Muscle of back (tissue), 11 donors: Measurements from ENCODE around the gene ABLIM2. TPM values are rescaled to one million over a fixed set of nuclear protein-coding genes. Genes with fewer than 3 reads are reported as not detected.

Source experiments
- DNase-seq, 3 donors: peaks; one replicate each; pipeline versions ENCODE4 v3.0.0 to v3.0.0-alpha.2; 2013
- polyA plus RNA-seq, 10 donors: library from polyadenylated mRNA; unstranded; fragments of 120-200 nt; gene quantifications; one replicate each; pipeline ENCODE4 v1.2.1, GENCODE V29; 2013; ENCODE audit not compliant: insufficient read length in 10 of 10

The ABLIM2 gene
- polyA plus RNA-seq, 10 donors: 2.5 to 20.6 (median 10.3) TPM

DNA sequence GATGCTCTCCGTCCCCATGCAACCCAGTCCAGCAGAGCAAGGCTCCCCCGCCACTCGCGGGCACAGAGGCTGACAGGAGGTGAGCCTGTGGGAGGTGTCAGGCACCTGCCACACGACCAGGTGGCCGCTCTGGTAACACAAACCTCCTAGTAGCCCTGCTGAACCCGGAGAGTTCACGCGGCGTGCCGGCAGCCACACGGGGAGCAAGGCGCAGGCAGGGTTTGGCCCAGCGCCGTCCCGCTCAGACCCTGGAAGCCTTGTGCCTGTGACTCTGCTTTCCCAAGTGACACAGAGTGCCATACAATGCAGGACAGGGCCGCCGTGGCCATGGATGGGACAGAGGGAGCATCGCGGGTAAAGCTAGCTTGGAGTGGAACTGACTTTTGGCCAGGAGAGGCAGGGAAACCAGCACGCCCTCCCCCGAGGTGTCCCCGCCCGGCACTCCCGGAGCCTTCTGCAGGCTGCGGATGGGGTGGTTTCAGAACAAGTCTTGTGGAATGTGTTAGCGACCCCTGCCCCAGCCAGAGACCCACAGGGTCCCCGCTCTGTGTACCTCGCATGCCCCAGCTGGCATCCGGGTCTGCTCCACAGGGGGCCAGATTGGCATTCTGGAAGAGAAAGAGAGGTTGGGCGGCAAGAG, 174.2 kb downstream of the ABLIM2 start:
- DNase-seq: no peak

DNA sequence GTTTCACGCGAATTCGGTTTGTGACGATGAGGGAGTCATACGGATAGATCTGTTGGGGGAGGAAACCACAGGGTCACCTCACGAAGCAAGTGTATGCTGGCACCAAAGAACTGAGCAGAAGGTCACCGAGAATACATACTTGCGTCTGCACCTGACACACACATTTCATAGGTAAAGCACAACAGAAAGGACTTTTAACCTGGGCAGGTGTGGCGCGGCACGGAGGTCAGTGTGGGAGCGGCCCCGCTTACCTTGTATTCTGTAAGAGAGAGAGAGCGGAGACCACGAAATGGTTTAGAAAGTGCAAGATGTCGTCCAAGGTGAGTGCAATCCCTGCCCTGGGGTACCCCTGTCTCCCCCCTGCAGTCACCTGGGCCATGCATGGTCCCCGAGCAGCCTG, 175.3 kb downstream of the ABLIM2 start:
- DNase-seq: no peak

DNA sequence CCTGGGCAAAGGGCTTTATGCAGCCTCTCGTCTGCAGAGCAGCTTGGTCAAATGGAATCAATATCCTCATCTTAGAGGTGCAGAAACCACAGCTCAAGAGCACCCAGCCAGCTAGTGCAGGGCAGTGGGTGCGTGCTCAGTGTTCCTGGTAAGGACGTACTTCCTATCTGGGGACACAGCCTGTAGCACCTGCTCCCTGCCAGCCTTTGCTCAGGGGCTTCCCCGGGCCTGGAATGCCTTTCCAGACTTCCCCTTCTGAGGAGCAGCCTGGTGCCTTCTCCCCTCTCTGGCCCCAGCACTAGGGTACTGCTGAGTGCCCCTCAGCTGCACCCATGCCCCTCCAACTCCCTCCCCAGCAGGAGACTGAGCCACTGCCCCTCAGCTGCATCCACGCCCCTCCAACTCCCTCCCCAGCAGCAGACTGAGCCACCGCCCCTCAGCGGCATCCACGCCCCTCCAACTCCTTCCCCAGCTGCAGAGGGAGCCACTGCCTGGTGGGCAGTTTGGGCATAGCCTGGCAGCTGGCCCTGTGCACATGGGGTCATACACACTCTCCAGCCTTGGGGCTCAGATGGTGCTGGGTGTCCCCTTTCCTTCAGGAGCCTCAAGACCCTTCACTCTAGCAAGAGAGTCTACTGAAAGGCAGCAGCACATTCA, 176.7 kb downstream of the ABLIM2 start:
- DNase-seq: no peak

DNA sequence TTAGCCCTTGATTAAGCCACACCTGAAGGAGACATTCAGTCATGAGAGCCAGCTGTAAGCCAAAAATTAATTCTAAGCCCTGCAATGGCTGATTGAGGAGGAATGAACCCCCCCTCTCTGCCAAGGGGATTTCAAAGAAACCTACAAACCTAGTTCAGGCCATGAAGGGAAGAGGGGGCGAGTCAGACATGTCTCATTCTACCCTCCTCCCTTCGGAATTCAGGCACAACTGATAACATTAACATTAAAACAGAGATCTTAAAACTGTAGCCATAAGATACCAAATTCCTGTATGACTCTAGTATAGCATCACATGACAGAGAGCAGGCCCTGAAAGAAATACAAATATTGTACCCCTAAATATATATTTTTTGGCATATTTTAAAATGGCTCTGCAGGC, 178.6 kb downstream of the ABLIM2 start:
- DNase-seq: no peak

DNA sequence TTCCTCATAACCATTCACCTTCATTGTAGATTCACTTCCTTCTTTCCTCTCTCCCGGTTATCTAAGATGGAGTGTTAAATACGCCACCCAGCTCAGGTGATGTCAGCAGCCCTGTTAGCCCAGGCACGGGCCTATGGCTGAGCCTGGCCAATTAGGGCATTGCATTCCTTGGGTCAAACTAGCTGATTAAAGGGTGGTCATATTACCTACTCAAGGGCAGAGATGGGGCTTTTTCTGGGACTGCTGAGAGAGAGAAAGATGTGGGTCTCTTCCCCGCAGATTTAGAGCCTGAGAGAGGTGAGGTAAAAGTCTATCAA, 179.0 kb downstream of the ABLIM2 start:
- DNase-seq: no peak

DNA sequence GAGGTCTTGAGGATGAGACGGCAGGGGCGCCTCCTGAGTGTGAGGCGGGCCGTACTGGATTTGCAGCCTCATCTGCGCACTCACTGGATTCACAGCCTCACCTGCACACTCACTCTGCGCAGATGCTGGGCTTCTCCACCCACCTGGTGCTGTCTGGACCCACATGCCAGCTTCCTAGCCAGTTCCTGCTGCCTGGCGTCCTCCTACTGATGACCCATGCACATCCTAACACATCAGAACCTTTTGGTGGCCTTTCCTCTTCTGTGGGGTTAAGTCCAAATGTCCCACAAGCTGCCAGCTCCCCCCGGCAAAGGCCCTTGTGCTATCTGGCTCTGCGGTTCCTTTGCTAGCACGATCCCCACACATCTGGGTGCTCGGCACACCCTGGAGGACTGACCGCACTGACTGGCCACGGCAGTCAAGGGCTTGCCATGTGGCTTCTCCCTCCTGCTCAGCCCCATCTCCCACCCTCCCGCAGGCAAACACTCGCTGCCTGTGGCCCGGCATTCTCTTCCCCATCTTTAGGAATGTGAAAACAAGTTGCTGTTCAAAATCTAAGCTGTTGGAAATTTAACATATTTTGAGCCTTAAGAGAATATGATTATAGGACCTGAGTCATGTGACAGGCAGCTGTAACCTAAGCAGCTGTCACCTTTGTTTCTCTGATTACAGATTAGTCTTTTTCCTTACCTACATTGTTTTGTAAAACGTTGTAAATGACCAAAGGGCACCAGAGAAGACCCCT, 179.5 kb downstream of the ABLIM2 start:
- no peak for DNase-seq

DNA sequence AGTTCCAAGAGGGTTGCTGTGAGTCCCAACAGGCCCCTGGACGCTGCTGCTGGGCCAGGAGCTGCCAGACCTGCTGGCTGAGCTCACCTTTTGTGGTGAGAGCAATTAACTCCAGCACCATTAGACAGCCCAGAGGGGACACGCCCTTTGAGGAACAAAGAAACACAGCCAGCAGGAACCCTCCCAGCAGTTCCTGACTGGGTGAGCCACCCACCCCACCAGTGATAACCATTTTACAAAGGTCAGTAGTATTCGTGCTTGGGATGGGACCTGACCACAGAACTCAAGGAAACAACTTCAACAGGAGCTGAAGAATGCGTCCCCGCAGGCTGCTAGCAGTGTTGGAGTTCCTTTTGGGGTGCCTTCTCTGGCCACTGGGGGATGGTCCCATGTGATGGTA, 180.1 kb downstream of the ABLIM2 start:
- DNase-seq: no peak

DNA sequence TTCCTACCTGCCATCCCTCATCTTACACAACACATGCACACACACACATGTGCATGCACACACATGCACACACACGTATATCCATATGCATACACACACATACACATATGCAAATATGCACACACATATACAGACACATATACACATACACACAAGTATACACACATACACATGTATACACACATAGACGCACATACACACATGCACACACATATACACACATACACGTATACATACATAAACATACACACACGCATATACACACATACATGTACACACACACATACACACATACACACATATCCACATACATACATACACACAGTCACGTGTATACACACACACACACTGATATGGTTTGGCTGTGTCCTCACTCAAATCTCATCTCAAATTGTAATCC, 182.0 kb downstream of the ABLIM2 start:
- no peak for DNase-seq

DNA sequence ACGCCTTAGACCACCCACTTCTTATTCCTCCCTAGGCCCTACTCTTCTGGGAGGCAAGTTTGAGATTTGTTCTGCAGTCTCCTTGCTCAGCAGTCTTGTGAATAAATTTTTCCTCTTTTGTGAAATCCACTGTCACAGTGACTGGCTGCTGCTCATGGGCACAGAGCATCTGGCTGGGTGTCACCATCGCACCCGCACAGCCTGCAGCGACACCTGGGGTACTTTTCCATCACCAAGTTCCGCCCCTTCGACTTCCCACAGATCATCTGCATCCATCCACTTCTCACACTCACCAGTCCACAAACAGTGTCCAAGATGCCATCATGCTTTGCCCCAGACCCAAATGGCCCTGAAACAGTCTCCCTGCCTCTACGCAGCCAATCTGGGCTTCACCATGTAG, 182.6 kb downstream of the ABLIM2 start:
- DNase-seq: no peak

DNA sequence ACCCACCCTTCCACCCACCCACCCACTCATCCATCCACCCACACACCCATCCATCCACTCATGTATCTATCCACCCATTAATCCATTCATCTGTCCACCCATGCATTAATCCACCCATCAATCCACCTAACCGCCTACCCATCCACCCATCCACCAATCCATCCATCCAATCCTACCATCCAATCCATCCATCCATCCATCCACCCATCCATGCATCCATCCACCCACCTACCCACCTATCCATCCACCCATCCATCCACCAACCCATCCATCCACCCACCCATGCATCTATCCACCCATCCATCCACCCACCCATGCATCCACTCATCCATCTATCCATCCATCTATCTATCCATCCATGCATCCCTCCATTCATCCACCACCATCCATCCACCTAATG, 184.2 kb downstream of the ABLIM2 start:
- DNase-seq: no peak

DNA sequence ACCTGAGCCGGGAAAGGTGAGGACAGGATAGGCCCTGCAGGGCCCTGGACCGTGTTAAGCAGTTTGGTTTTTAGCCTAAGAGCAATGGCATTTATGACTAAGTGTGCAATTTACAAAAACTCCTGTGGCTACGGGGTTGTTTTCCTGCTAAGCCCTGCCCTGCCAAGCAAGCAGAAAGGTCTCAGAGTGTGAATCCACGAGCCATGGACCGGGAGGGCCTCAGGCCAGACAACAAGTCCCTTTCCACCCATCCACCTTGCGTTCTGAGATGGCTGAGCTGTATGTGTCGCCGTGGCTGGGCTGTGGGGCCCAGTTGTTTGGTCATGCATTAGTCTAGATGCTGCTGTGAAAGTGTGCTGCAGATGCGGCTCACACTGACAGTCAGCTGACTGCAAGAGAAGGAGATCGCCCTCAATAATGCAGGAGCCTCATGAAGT, 185.1 kb downstream of the ABLIM2 start:
- DNase-seq: no peak

DNA sequence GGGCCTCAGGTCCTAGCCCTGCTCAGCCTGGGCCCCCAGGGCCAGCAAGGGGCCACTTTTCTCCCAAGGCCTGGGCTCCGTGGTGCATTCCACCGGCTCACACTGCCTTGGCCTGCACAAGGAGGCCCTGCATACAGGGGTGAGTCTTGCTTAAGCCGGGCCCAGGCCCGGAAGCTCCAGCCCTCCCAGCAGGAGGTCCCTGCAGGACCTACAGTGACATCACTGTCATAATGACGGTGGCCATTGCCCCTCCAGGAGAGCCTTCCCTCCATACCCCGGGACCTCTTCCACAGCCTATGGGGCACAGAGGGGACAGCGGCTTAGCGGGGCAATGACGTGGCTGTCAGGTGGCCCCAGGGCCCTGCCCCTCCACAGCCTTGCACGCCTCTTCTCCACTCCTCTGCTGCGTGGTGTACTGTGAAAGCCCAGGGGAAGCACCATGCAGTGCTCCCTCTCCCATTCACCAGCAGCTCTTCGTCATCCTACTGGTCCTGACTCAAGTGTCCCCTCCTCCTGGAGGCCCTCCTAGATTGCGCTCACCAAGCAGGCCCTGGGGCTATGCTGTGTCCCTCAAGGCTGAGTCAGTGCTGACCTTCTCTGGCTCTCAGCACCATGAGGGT, 186.6 kb downstream of the ABLIM2 start:
- no peak for DNase-seq

DNA sequence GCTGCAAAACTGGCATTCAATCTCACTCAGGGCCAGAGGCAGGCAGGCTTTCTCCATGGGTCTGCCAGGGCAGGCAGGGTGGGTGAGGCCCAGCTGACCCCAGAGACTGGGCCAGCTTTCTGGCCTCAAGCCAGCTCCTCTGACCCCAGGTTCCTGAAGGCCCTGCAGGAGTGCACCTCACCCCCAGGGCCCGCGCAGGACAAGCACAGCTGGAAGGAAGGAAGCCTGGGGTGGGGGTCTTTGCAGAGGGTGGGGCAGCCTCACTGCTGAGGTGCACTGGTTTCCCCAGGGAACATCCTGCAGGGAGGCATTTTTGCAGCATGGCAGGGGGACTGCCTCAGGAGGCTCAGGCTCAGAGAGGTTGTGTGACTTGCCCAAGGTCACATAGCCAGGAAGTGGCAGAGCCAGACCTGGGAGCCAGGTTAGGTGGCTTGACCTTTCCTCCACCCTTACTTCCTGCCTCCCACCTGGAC, 187.4 kb downstream of the ABLIM2 start:
- DNase-seq: no peak

DNA sequence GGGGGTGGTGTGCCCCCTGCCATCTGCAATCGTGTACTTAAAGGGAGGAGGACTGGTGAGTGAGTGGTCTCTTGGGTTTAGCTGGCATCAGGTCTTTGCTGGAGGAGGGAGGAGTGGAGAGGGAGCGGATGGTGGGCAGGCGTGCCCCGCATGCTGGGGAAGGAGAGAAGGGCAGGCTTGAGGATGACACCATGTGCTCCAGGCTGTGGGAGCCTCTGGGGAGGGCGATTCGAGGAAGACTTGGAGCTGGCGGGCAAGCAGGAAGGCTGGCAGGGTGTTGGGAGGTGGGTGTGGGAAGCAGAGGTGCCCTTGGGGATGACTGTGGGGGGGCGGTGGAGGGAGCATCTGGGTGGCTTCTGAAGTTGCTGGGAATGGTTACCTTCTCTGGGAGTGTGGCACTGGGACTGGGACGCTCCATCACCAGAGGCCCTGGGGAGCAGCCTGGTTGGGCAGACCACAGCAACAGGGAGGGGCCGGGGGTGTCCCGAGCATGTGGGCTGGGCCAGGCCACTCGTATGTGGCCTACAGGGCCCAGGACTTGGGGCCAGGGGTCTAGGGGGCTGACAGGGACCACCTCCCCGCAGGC, 188.2 kb downstream of the ABLIM2 start:
- DNase-seq: no peak

DNA sequence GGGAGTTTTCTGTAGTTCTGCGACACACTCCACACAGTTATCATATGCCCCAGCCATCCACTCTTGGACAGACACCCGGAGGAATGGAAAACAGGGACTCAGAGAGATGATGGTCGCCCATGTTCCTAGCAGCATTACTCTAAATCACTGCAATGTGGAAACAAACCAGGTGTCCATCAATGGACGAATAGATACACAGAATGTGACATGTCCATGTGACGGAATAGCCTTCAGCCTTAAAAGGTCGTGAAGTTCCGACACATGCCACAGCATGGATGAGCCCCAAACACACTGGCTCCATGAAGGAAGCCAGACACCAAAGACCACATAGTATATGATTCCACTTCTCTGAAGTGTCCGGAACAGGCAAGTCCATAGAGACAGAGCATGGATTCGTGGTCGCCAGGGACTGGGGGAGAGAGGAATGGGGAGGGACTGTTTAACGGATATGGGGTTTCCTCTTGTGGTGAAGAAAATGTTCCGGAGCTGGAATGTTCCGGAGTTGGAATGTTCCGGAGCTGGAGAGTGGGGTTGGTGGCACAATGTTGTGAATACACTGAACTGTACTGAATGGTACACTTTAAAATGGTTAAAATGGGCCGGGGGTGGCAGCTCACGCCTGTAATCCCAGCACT, 190.2 kb downstream of the ABLIM2 start:
- DNase-seq: no peak

DNA sequence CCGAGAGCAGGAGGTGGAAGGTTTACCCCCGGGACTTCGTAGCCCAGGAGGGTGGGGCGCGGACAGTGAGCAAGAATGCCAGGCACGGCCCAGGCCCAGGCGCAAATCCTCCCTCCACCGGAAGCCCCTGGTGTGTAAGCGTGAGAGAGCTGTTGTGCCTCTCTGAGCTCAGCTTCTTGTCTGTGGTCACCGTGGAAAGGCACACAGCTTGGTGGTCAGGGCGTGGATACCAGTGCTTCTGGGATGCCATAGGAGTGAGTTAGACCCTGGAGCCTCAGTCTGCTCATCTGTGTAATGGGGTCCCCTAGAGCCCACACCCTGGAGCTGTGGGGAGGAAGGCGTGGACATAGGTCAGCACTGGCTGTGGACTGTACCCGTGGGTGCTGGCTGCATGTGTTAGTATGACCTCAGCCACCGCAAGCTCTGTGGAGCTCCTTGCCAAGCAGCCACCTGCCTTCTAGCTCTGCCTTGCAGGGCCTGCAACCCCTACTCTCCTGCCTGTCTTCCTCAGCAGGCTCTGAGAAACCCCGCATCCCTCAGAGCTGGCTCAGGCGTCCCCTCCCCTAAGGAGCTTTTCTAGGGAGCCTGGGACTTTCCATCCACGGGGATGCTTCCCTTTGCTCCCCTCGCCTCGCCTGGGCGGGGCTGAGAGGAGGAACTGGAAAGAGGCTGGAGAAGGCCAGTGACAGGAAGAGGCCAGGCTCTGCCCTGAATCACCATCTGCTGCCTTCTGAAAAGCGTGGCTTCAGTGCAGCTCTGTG, 190.9 kb downstream of the ABLIM2 start:
- no peak for DNase-seq

DNA sequence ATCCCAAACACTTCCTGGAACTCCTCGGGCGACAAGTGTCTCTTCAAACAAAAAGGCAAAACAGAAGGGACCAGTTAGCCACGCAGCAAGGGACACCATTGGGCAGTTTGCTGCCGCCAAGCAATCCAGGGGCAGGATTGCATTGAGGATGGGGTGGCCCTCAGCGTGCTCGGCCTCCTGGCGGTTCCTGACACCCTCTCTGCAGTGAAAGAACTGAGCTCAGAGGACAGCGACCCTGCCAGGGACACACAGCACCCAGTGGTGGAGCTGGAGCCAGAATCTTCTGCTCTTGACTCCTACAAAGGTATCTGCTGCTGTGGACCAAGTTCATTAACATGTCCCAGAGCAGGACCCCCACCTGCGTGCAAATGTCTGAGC, 191.6 kb downstream of the ABLIM2 start:
- no peak for DNase-seq

DNA sequence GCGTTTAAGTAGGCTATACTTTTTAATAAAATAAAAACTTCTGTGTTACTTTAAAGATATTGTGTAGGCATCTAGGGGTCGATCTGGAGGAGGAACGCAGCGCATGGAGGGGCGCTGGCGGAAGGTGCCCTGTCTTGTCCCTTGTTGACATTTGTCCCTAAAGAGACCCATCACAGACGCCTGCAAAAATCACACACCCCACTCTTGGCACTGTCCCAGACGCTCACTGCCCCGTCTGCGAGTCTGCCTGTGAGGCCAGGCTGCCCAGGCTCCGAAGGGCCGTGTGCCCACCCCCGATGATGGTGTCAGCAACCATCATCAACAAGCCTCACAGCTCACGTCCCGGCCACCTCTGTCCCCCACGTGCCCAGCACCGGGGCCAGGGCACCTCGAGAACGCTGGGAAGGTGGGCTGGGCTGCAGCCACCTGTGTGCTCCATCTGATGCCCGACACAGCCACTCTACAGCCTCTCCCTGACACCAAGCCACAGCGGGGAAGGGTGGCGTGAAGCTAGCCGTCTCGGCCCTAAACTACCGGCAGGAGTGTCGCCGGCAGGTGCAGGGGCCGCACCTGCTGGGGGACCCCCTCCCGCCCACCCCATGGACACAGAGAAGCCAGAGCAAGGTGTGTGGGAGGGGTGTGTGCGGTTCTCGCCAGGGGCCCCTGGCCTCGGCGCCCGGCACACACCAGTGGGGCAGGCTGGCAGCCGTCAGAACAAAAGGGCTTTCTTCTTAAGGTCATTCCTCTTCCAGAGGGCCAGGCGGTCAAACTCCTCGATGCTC, 192.1 kb downstream of the ABLIM2 start:
- DNase-seq: no peak

DNA sequence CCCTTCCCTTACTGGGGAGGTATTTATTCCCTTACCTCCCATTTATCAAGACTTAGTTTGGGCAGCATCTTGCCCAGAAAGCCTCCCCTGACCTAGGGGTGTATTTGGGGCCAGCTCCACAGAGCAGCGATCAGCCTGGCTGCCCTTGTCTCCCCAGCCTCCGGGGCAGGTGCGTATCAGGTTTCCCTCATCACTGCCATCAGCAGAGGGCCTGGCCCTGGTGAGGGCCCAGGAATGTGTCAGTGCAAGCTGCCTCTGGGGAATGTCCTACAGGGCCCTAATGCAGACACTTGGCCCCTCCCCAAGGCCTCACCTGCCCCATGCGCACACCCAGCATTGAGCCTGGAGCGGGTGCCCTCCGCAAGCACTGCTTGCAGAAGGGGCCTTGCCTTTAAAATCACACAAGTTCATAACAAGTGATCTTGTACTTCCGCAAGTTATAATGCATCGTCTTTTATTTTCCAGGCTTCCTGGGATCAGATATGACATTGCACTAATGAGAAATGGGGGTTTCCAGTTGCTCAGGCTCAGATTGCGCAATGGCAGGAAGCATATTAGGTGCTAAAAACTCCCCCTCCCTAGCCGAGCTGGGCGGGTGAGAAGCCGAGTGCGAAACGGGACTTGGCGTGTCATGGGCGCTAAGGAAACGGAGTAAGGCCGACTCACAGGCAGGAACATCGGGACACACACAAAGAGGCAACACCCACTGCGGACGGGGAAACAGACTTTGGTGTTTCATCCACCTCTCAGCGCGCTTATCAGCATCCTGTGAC, 193.5 kb downstream of the ABLIM2 start:
- DNase-seq: no peak

DNA sequence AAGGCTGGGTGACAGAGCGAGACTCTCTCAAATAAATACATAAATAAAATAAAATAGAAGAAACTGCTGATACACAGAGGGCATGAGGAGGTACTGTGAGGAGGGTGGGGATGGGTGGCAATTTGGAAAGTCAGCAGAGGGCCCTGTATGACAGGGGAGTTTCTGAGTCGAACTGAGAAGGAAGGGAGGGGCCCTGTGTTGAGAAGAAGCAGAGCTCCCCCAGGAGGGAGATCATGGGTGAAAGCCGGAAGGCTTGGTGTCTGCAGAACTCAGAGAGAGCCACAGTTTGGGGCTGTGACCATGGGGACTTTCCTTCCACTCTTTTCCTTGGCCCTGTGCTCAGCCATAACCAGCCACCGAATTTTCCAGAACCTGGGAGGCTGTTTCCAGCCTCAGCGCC, 194.2 kb downstream of the ABLIM2 start:
- no peak for DNase-seq
